Neural progenitor cell (in vitro differentiated cells): ENCODE measurements around the gene NKX2-4. TPM values are rescaled to one million over a fixed set of nuclear protein-coding genes. Genes with fewer than 3 reads are reported as not detected.
"Not testable (repeated sequence)": the region's sequence is repeated elsewhere in the genome, so short reads cannot be mapped to it uniquely, and the experiment has no call there.

ENCODE experiments used
- DNase-seq: peaks from one replicate; pipeline ENCODE4 v3.0.0-alpha.2; 2016; ENCODE audit warnings: low spot score
- H2AFZ ChIP-seq: fragments of 200-600 bp; sonication (generic); replicated peaks from 2 replicates; pipeline ENCODE4 v1.6.1; 2016; ENCODE audit warnings: antibody characterized with exemption
- H3F3A ChIP-seq: fragments of 200-600 bp; sonication (generic); 2 replicates; pipeline ENCODE4 v1.6.1; 2016; ENCODE audit warnings: antibody characterized with exemption, low read depth
- H3K27ac ChIP-seq: fragments of 200-600 bp; sonication (generic); 2 replicates; pipeline ENCODE4 v1.5.1; 2016; ENCODE audit warnings: mild to moderate bottlenecking
- H3K27me3 ChIP-seq: fragments of 200-600 bp; sonication (generic); 2 replicates; pipeline ENCODE4 v1.6.1; 2016; ENCODE audit warnings: mild to moderate bottlenecking, moderate library complexity
- H3K36me3 ChIP-seq: fragments of 200-600 bp; sonication (generic); 2 replicates; pipeline ENCODE4 v1.5.1; 2016
- H3K4me1 ChIP-seq: fragments of 200-600 bp; sonication (generic); 2 replicates; pipeline ENCODE4 v1.6.1; 2016; ENCODE audit warnings: mixed run types
- H3K4me2 ChIP-seq: fragments of 200-600 bp; sonication (generic); 2 replicates; pipeline ENCODE4 v1.6.1; 2016
- H3K4me3 ChIP-seq: fragments of 200-600 bp; sonication (generic); 2 replicates; pipeline ENCODE4 v1.5.1; 2016
- H3K79me2 ChIP-seq: fragments of 200-600 bp; sonication (generic); 2 replicates; pipeline ENCODE4 v1.6.1; 2016; ENCODE audit warnings: low read depth
- H3K9ac ChIP-seq: fragments of 200-600 bp; sonication (generic); 2 replicates; pipeline ENCODE4 v1.6.1; 2016
- H3K9me3 ChIP-seq: fragments of 200-600 bp; sonication (generic); 2 replicates; pipeline ENCODE4 v1.5.1; 2016; ENCODE audit warnings: low read depth
- H4K20me1 ChIP-seq: fragments of 200-600 bp; sonication (generic); 2 replicates; pipeline ENCODE4 v1.6.1; 2016; ENCODE audit warnings: low read depth
- H3K27ac Mint-ChIP-seq: 3 replicates; pipeline ENCODE4 v1.8.0; 2021; ENCODE audit warnings: mixed read lengths
- H3K27me3 Mint-ChIP-seq: 2 replicates; pipeline ENCODE4 v1.8.0; 2022; ENCODE audit warnings: low read depth, mild to moderate bottlenecking, inconsistent platforms, moderate library complexity, mixed read lengths; ENCODE audit not compliant: insufficient read depth
- H3K36me3 Mint-ChIP-seq: 3 replicates; pipeline ENCODE4 v1.8.0; 2021; ENCODE audit warnings: mixed read lengths
- H3K4me1 Mint-ChIP-seq: 3 replicates; pipeline ENCODE4 v1.8.0; 2021; ENCODE audit warnings: mixed read lengths
- H3K4me3 Mint-ChIP-seq: 3 replicates; pipeline ENCODE4 v1.8.0; 2021; ENCODE audit warnings: mild to moderate bottlenecking, moderate library complexity, mixed read lengths
- H3K9me3 Mint-ChIP-seq: 3 replicates; pipeline ENCODE4 v1.8.0; 2020; ENCODE audit warnings: mixed read lengths
- CTCF ChIP-seq: fragments of 200-600 bp; sonication (generic); IDR thresholded peaks from 2 replicates; pipeline ENCODE4 v1.5.1; 2017; ENCODE audit warnings: antibody characterized with exemption, mild to moderate bottlenecking
- EZH2 ChIP-seq: fragments of 200-600 bp; sonication (generic); IDR thresholded peaks from 2 replicates; pipeline ENCODE4 v1.6.1; 2017; ENCODE audit warnings: antibody characterized with exemption, mild to moderate bottlenecking, moderate library complexity
- EZH2phosphoT487 ChIP-seq: fragments of 200-600 bp; sonication (generic); IDR thresholded peaks from 2 replicates; pipeline ENCODE4 v1.6.1; 2017; ENCODE audit warnings: antibody characterized with exemption
- total RNA-seq: library from RNA; depleted of rRNA; stranded (reverse); fragments of >200 nt; gene quantifications from 2 replicates; pipeline ENCODE4 v1.2.3, GENCODE V29; 2015; ENCODE audit warnings: low replicate concordance

NKX2-4 gene
- total RNA-seq, 1 donor from 2014 or later, result not detected

GRCh38 chr20:21421601-21422236, 24.4 kb upstream of the NKX2-4 start:
- H3K9me3 Mint-ChIP-seq, result peaks cover 15% of the 10 kb centered on the region
- no peaks in the 10 kb centered on the region for H3K9me3 ChIP-seq

GRCh38 chr20:21419147-21419546, 21.8 kb upstream of the NKX2-4 start:
- not testable (repeated sequence) for H3K27me3 Mint-ChIP-seq, H3K4me3 ChIP-seq, H3K9ac ChIP-seq, DNase-seq, H3F3A ChIP-seq, H3K9me3 Mint-ChIP-seq, H3K27me3 ChIP-seq, H3K4me1 Mint-ChIP-seq, H3K36me3 Mint-ChIP-seq, H3K9me3 ChIP-seq, H3K4me3 Mint-ChIP-seq, H3K4me1 ChIP-seq, H3K4me2 ChIP-seq, H3K36me3 ChIP-seq, H3K27ac ChIP-seq, H4K20me1 ChIP-seq, H3K27ac Mint-ChIP-seq, H3K79me2 ChIP-seq, H2AFZ ChIP-seq

More at GRCh38 chr20:21421601-21422236, 24.4 kb upstream of the NKX2-4 start:
- Histone ChIP-seq H3K4me1 (no peaks in the 10 kb centered on the region), H3K9ac (no peak overlapping the region), H3K27me3 (peaks cover 4% of the 10 kb centered on the region), H3K79me2 (no peaks in the 10 kb centered on the region), H4K20me1 (no peaks in the 10 kb centered on the region), H2AFZ (no peak overlapping the region), H3K4me3 (no peak overlapping the region), H3K36me3 (no peaks in the 10 kb centered on the region), H3F3A (no peaks in the 10 kb centered on the region), H3K4me2 (no peak overlapping the region), H3K27ac (no peak overlapping the region)
- Mint-ChIP-seq H3K27me3 (peaks cover 5% of the 10 kb centered on the region), H3K27ac (no peak overlapping the region), H3K4me3 (no peak overlapping the region), H3K36me3 (no peaks in the 10 kb centered on the region), H3K4me1 (no peaks in the 10 kb centered on the region)
- no peak for DNase-seq
- TF ChIP-seq CTCF (no peak), EZH2phosphoT487 (no peak), EZH2 (no peak)

GRCh38 chr20:21413996-21414395, 16.7 kb upstream of the NKX2-4 start:
- not testable (repeated sequence) for H3K36me3 Mint-ChIP-seq, H3K9me3 ChIP-seq, H3K36me3 ChIP-seq, H3F3A ChIP-seq, H3K27me3 Mint-ChIP-seq, H3K4me3 Mint-ChIP-seq, H3K27me3 ChIP-seq, H3K4me2 ChIP-seq, H4K20me1 ChIP-seq, H3K79me2 ChIP-seq, H3K4me1 Mint-ChIP-seq, H3K9ac ChIP-seq, H3K27ac ChIP-seq, H3K9me3 Mint-ChIP-seq, H3K27ac Mint-ChIP-seq, H3K4me3 ChIP-seq, DNase-seq, H3K4me1 ChIP-seq
- peak overlapping the region; percentile 17 for H2AFZ ChIP-seq

GRCh38 chr20:21411725-21412124, 14.4 kb upstream of the NKX2-4 start:
- Histone ChIP-seq H3K4me3 (no peak overlapping the region), H4K20me1 (no peaks in the 10 kb centered on the region), H3K4me1 (no peaks in the 10 kb centered on the region), H3F3A (no peaks in the 10 kb centered on the region), H3K27me3 (peaks cover 4% of the 10 kb centered on the region), H3K27ac (no peak overlapping the region), H3K79me2 (no peaks in the 10 kb centered on the region), H3K9ac (no peak overlapping the region), H3K9me3 (peaks cover 6% of the 10 kb centered on the region), H2AFZ (no peak overlapping the region), H3K36me3 (no peaks in the 10 kb centered on the region), H3K4me2 (no peak overlapping the region)
- Mint-ChIP-seq H3K9me3 (peaks cover 8% of the 10 kb centered on the region), H3K27me3 (peaks cover 2% of the 10 kb centered on the region), H3K4me1 (no peaks in the 10 kb centered on the region), H3K27ac (no peak overlapping the region), H3K4me3 (no peak overlapping the region), H3K36me3 (no peaks in the 10 kb centered on the region)
- TF ChIP-seq CTCF (no peak), EZH2 (no peak), EZH2phosphoT487 (no peak)
- DNase-seq, result no peak
